SK-N-SH treated with all-trans-retinoic acid at 6 μM for 48 hours (cell line): ENCODE measurements around the gene LRRC38.

Experiments used
- CREB5 ChIP-seq: fragments of 250-450 bp; sonication (Bioruptor Pico); IDR thresholded peaks from 2 replicates; pipeline ENCODE4 v1.5.1; 2020; ENCODE audit warnings: low read depth, mild to moderate bottlenecking, moderate library complexity
- CSDC2 ChIP-seq: fragments of 250-450 bp; sonication (Bioruptor Pico); IDR thresholded peaks from 2 replicates; pipeline ENCODE4 v1.5.0; 2020; ENCODE audit warnings: mild to moderate bottlenecking, moderate library complexity
- PATZ1 ChIP-seq: fragments of 250-450 bp; sonication (Bioruptor Pico); IDR thresholded peaks from 2 replicates; pipeline ENCODE4 v1.8.0; 2020; ENCODE audit warnings: mild to moderate bottlenecking, moderate library complexity, borderline replicate concordance
- RARB ChIP-seq: fragments of 250-450 bp; sonication (Bioruptor Pico); IDR thresholded peaks from 2 replicates; pipeline ENCODE4 v1.8.0; 2021; ENCODE audit warnings: mild to moderate bottlenecking, moderate library complexity
- TOX ChIP-seq: fragments of 250-450 bp; sonication (Bioruptor Pico); IDR thresholded peaks from 2 replicates; pipeline ENCODE4 v1.8.0; 2021; ENCODE audit warnings: mild to moderate bottlenecking, moderate library complexity, borderline replicate concordance
- TSHZ2 ChIP-seq: fragments of 250-450 bp; sonication (Bioruptor Pico); IDR thresholded peaks from 2 replicates; pipeline ENCODE4 v1.5.0; 2020; ENCODE audit warnings: mild to moderate bottlenecking, moderate library complexity
- ZFP30 ChIP-seq: fragments of 450-650 bp; formaldehyde crosslinking; IDR thresholded peaks from 2 replicates; pipeline ENCODE4 v1.5.0; 2022; ENCODE audit warnings: mild to moderate bottlenecking, moderate library complexity

- TF ChIP-seq RARB (CRISPR knock-in tag) (no peak), PATZ1 (CRISPR knock-in tag) (no peak), CSDC2 (no peak), TSHZ2 (CRISPR knock-in tag) (no peak), CREB5 (CRISPR knock-in tag) (no peak), ZFP30 (no peak), TOX (CRISPR knock-in tag) (no peak)
Observed at GRCh38 chr1:13487143-13487868, 26.5 kb downstream of the LRRC38 start.
